ENCODE data around the gene AOC3.

- no peak for TF ChIP-seq ELF4 (IDR thresholded peaks at IDR 0.05)
- TF ChIP-seq FOXM1 (IDR thresholded peaks at IDR 0.05; ENCODE audit: borderline replicate concordance), result no peak
- TF ChIP-seq ZNF384 (IDR thresholded peaks at IDR 0.05), result no peak
- no peak for TF ChIP-seq SP1 (IDR thresholded peaks at IDR 0.05)
- TF ChIP-seq BHLHE40 (IDR thresholded peaks at IDR 0.05; ENCODE audit: borderline replicate concordance), result no peak
- TF ChIP-seq FOXA1 (IDR thresholded peaks at IDR 0.05), result no peak
- no peak for TF ChIP-seq TARDBP (IDR thresholded peaks at IDR 0.05)
Measured at GRCh38 chr17:42898147-42898811, 47.3 kb downstream of the AOC3 start.
